Erythroblast (primary cell): ENCODE data around the gene S100A2.

Source experiments
- GATA1 ChIP-seq: IDR thresholded peaks from 2 replicates; pipeline ENCODE4 v1.6.1; 2011; ENCODE audit warnings: low read depth, mild to moderate bottlenecking, control low read depth, low read length, moderate library complexity
- POLR2A ChIP-seq: IDR thresholded peaks from 2 replicates; pipeline ENCODE4 v1.6.1; 2011; ENCODE audit warnings: mild to moderate bottlenecking, low read length

GRCh38 chr1:153567621-153568366, 2.1 kb upstream of the S100A2 start:
- no peak for TF ChIP-seq POLR2A
- TF ChIP-seq GATA1, result no peak
